T-helper 1 cell (primary cell): ENCODE data around the gene FAM151B.
"Not testable (repeated sequence)": the region's sequence is repeated elsewhere in the genome, so short reads cannot be mapped to it uniquely, and the experiment has no call there.

Source experiments
- DNase-seq, 5 donors: peaks; one replicate each; pipeline ENCODE4 v3.0.0-alpha.2; 2012 to 2020
- total RNA-seq, 4 donors: gene quantifications; one replicate each; lab custom pipeline; 2026; lab: John Stamatoyannopoulos, UW

Gene FAM151B
- 0.23 to 1.1 (median 0.27) reads per million in 4 donors for total RNA-seq

DNA sequence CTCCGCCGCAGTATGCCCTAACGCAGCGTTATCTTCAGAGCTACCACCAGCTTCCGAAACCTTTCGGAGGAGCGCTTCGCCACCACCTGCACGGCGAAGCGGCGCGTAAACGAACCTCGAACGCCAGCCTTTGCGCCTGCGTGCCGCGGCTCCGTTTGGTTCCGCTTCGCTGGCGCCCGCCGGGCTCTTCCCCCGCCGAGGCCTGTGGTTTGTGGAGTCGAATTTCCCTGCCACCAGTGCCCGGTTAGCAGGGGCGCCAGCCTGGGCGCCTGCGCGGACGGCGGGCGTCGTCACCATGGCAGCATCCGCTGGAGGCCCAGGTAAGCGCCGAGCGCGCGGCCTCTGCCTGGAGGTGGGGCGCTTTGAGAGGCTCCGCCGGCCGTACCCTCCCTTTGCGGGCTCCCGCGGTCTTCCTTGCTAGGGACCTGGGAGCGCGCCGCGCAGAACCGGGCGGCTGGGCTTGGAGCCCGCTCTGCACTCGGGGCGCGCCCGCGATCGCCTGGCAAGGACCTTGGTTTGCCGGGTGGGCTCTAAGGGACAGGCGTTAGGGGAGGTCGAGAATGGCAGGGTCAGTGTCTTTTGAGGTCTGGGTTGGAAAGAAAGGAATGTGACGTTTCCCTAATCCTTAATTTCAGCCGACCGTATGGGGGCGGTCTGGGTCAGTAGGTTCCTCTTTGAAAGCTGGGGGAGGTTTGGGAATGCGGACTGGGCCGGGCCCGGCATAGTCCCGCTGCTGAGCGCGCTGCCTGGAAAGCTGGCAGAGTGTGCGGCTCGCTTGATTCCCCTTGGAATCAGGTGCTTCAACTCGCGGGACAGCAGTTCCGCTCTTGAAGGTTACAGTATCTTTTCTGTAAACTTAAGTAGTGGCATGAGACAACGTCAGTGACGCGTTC, at the start of gene FAM151B:
Gene FAM151B (plus strand): TSS at position 272 of the 893 bp plus-strand sequence. CDS start 24 bp downstream, at position 296.
- peak; percentile 50 to 79 (median 55) for DNase-seq

- DNase-seq = no peak
These were observed 49.2 kb upstream of the FAM151B start for GRCh38 chr5:80438739-80439138.

DNA sequence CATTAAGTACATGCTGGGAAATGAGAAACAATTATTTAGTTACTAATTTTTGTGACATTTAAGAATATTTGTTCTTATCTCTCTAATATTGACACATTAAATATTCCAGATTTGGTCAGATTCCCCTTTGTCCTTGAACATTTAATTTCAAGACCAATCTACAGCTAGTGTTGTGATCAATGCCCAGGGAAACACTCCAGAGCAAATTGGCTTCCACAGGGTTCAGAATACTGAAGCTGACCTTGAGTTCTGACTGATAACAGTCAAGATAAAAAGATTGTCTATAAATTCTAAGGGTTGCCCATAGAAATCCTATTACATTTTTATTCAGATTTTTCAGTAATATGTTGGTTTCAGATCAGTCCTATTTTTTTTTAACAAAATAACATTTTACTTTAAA, 48.7 kb upstream of the FAM151B start:
- DNase-seq = no peak

DNA sequence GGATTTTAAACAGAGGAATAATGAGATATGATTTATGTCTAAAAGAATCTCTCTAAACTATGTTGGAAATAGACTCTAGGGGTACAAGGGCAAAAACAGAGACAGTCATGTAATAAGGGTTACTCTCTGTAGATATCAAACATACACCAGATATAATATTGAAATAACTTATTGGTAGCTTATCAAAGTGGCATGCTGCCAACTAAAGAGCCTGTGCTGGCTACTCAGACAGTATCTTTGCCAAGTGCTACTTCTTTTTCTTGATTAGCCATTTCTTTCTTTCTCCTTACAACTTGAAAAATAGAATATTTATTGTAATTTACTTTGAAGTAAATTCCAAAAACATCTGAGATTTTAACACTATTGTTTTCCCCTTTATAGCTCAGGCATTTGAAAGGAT, 45.2 kb upstream of the FAM151B start:
- DNase-seq = no peak

DNA sequence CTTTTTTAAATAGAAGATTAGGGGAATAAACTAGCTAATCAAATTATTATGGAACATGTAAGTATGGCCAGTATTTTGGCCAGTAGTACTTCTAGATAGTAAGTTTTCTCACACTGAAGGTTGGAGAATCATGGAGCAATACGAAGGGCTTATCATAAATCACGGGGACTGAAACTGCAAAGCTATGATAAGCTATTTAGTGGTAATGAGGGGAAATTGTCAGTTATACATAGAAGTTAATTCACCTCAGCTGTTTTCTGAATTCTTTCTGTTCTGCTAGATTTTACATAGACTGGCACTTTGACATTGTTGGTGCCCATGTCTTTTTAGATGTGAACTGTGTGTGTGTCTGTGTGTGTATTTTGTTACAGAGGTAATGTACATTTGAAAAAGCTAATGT, 34.5 kb upstream of the FAM151B start:
- no peak for DNase-seq

- DNase-seq = no peak
These were observed 24.6 kb upstream of the FAM151B start for GRCh38 chr5:80463269-80463668.

GRCh38 chr5:80466669-80467485, 21.0 kb upstream of the FAM151B start:
- DNase-seq = no peak

DNA sequence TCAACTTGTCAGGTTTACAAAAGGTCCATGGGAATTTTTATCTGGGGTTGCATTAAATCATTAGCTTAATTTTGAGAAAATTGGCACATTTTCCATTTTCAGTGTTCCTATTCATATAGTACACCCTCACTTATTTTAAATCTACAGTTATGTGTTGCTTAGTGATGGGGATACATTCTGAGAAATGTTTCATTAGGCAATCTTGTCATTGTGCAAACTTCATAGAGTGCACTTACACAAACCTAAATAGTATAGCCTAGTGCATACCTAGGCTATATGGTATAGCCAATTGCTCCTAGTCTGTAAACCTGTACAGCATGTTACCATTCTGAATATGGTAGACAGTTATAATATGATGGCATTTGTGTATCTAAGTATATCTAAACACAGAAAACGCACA, 19.8 kb upstream of the FAM151B start:
- DNase-seq = no peak

GRCh38 chr5:80470631-80471030, 17.3 kb upstream of the FAM151B start:
- not testable (repeated sequence) for DNase-seq

DNA sequence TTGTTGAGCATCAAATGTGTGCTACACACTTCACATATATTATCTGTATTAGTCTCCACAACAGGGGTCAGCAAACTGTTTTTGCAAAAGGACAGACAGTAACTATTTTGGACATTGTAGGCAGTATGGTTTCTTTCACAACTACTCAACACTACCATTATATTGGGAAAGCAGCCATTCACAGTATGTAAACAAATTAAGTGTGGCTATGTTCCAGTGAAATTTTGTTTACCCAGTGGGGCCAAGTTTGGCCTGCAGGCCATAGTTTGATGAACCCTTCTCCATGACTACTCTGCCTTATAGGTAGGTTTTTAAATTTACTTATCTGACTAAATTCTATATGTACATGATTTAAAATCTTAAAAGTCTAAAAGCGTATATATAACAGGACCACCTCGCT, 13.0 kb upstream of the FAM151B start:
- no peak for DNase-seq

DNA sequence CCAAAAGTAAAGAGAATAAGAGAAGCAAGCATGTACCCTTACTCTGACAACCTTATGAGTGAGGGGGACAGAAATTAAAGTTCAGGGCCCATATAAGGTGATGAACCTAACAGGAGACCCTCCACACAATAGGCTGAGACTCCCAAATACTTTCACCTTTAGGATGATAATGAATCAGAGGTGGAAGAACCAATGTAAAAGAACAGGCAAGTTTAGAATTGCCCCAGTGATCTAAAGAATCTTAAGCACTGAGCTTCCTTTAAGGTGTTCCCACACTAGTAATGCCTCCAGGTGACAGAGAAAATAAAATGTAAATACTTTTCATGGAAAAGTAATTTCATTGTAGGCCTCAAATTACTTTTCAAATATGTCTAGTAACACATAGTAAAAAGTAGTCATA, 8.2 kb upstream of the FAM151B start:
- DNase-seq = no peak

DNA sequence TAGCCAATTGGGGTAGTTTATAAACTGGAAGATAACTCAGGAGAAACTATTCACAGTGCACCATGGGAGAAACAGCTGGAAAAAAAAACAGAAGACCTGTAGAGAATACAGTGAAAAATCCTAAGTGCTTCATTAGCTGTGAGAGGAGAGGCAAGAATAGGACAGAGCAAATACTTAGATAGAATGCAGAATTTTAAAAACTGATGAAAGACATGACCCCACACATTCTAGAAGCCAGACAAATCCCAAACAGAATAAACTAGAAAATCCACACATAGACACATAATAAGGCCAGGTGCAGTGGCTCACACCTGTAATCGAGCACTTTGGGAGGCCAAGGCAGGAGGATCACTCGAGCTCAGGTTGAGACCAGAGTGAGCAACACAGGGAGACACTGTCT, 7.5 kb upstream of the FAM151B start:
- no peak for DNase-seq

DNA sequence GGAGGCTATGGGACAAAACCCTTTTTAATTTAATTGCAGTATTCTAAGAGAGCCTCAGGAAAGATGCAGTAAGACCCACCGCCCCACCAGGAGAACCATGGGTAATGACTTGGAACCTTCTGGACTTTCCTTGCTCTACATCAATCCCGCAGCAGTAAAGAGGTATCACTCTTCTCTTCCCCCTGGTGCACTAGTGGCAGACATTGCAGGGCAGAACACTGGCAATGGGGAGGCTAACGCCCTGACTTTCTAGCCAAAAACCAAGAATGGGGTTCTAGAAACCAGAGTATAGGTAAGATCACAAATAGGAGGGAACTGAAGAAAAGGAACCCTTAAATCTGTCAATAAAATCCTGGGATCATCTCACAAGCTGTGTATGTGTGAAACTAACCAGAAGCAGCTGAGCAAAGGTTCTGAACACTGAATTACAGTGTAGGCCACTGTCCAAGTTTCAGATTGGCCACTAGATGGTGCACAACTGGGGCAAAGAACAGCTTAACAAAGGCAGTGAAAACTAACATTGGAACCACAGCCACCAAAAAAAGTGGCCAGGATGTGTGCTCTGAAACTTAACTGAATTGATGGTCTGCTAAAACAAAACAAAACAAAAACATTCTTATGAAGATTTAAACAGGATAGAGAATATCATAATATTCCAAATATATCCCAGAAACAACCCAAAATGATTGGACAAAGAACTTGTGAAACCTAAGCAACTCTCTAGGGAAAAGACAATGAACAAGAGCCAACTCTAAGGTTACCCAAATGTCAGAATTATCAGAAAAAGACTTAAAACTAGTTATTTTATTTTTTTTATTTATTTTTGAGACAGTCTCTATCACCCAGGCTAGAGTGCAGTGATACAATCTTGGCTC, 6.6 kb upstream of the FAM151B start:
- peak in 2 of 5 donors; percentile 12 to 61 for DNase-seq

DNA sequence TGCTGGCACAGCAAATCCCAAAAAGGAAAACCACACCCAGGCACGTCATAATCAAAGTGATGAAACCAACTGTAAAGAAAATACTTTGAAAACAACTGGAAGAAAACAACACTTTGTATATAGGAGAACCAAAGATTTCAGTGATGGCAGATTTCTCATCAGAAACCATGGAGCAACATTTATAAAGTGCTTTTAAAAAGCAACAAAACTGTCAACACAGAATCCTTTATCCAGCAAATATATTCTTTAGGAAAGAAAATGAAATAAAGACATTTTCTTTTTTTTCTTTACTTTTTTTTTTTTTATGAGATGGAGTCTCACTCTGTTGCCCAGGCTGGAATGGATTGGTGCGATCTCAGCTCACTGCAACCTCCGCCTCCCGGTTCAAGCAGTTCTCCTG, 5.3 kb upstream of the FAM151B start:
- no peak for DNase-seq

- DNase-seq = no peak
These were observed 4.2 kb upstream of the FAM151B start for GRCh38 chr5:80483636-80484232.

DNA sequence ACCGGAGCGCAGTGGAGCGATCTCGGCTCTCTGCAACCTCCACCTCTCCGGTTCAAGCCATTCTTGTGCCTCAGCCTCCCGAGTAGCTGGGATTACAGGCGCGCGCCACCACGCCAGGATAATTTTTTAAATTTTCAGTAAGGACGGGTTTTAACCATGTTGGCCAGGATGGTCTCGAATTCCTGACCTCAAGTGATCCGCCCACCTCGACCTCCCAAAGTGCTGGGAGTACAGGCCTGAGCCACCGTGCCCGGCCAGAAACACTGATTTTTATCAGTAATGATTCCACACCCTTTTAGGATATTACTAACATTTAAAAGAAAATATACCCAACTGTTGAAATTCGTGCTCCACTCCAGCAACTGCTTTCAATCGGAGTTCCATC, 464 bp upstream of the FAM151B start:
- DNase-seq = no peak

- DNase-seq = no peak
These were observed 3.4 kb downstream of the FAM151B start for GRCh38 chr5:80491296-80491695.

DNA sequence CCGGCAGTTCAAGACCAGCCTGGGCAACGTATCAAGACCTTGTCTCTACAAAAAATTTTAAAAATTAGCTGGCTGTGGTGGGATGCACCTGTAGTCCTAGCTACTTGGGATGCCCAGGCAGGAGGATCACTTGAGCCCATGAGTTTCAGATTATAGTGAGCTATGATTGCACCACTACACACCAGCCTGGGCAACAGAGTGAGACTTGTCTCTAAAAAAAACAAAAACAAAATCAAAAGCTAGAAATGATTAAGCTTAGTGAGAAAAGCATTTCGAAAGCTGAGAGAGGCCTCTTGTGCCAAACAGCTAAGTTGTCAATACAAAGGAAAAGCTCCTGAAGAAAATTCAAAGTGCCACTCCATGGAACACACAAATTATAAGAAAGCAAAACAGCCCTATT, 4.8 kb downstream of the FAM151B start:
- DNase-seq = no peak

GRCh38 chr5:80493443-80493842, 5.5 kb downstream of the FAM151B start:
- not testable (repeated sequence) for DNase-seq

DNA sequence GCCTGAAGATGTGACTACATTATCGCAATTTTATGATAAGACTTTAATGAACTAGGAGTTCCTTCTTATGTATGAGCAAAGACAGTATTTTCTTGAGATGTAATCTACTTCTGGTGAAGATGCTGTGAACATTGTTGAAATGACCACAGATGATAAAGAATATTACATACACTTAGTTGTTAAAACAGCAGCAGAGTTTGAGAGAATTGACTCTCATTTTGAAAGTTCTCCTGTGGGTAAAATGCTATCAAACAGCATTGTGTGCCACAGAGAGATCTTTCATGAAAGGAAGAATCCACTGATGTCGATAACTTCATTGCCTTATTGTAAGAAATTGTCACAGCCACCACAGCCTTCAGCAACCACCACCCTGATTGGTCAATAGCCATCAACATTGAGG, 8.0 kb downstream of the FAM151B start:
- no peak for DNase-seq

DNA sequence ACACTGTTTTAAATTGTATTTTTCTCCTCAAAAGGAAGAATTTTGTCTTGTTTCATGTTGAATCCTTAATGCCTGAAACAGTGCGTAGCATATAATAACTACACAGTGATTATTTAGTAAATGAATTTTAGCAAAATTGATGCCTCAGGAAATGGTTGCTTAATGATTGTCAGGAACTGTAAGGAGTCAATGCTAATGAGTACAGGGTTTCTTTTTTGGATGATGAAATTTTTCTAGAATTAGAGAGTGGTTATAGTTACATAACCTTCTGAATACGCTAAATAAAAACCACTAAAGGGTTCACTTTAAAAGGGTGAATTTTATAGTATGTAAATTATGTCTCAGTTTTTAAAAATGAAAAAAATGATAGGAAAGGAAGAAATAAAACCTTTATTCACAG, 14.9 kb downstream of the FAM151B start:
- DNase-seq = no peak

GRCh38 chr5:80503641-80504040, 15.7 kb downstream of the FAM151B start:
- no peak for DNase-seq
